T-cell (primary cell): ENCODE results near the gene KDM8. TPM values are rescaled to one million over a fixed set of nuclear protein-coding genes. Genes with fewer than 3 reads are reported as not detected.
"Not testable (repeated sequence)": the region's sequence is repeated elsewhere in the genome, so short reads cannot be mapped to it uniquely, and the experiment has no call there.

Experiments
- ATAC-seq, 4 experiments: fragments of 200-7000 bp in 3 of 4; fragments of 150-1000 bp in 1 of 4; cut with Tn5 transposase; replicated peaks in 1 of 4; 1 replicate in 3 of 4; 2 replicates in 1 of 4; pipeline ENCODE4 v1.10.0; 2021; ENCODE audit warnings: moderate library complexity in 3 of 4, mild to moderate bottlenecking in 2 of 4, moderate number of reproducible peaks in 1 of 4
- CTCF ChIA-PET, 2 donors: fragments of 300-600 bp; sonication (Branson Sonifier 250); formaldehyde crosslinking; loops; one replicate each; lab custom pipeline; 2022; ENCODE audit warnings: antibody characterized with exemption in 2 of 2; lab: Charles Lee
- POLR2A ChIA-PET, 2 donors: fragments of 300-600 bp; sonication (Branson Sonifier 250); formaldehyde crosslinking; loops; one replicate each; lab custom pipeline; 2022; ENCODE audit warnings: antibody characterized with exemption in 2 of 2; lab: Charles Lee
- DNase-seq, 35 experiments: peaks; one replicate each; pipeline versions ENCODE4 v3.0.0 to v3.0.0-alpha.2; 2013 to 2023
- H3K27ac ChIP-seq: one replicate; pipeline ENCODE4 v1.5.1; 2013; ENCODE audit warnings: low read length
- H3K27me3 ChIP-seq, 2 experiments: replicated peaks in 1 of 2; 1 replicate in 1 of 2; 2 replicates in 1 of 2; pipeline versions ENCODE4 v1.6.1 to v1.7.0; 2013; ENCODE audit warnings: low read length in 1 of 2, mixed read lengths in 1 of 2; ENCODE audit not compliant: control insufficient read depth in 2 of 2, insufficient read depth in 2 of 2; ENCODE audit errors: extremely low read depth in 1 of 2
- H3K36me3 ChIP-seq, 2 donors: 1 replicate in 1 of 2; 2 replicates in 1 of 2; pipeline versions ENCODE4 v1.6.1 to v1.7.0; 2013; ENCODE audit warnings: low read length in 1 of 2; ENCODE audit not compliant: control insufficient read depth in 2 of 2, insufficient read depth in 1 of 2; ENCODE audit errors: extremely low read depth in 1 of 2
- H3K4me1 ChIP-seq, 2 experiments: 1 replicate in 1 of 2; 2 replicates in 1 of 2; pipeline versions ENCODE4 v1.6.1 to v1.7.0; 2013; ENCODE audit warnings: low read length in 2 of 2, mixed read lengths in 1 of 2; ENCODE audit not compliant: insufficient read depth in 2 of 2, control insufficient read depth in 1 of 2; ENCODE audit errors: extremely low read depth in 1 of 2
- H3K4me3 ChIP-seq, 2 donors: 1 replicate in 1 of 2; 2 replicates in 1 of 2; pipeline versions ENCODE4 v1.5.1 to v1.7.0; 2013; ENCODE audit warnings: mild to moderate bottlenecking in 2 of 2, low read length in 1 of 2, moderate library complexity in 1 of 2; ENCODE audit not compliant: control insufficient read depth in 1 of 2; ENCODE audit errors: extremely low read depth in 1 of 2
- H3K9me3 ChIP-seq: 2 replicates; pipeline ENCODE4 v1.7.0; 2013
- H3K27ac Mint-ChIP-seq, 2 donors: one replicate each; pipeline ENCODE4 v1.8.0; 2020 to 2021; ENCODE audit warnings: mild to moderate bottlenecking in 2 of 2, mixed read lengths in 2 of 2
- H3K27me3 Mint-ChIP-seq, 2 donors: one replicate each; pipeline ENCODE4 v1.8.0; 2021 to 2022; ENCODE audit warnings: mixed read lengths in 2 of 2
- H3K36me3 Mint-ChIP-seq: one replicate; pipeline ENCODE4 v1.8.0; 2021; ENCODE audit warnings: mixed read lengths
- H3K4me1 Mint-ChIP-seq, 3 donors: one replicate each; pipeline ENCODE4 v1.8.0; 2020 to 2022; ENCODE audit warnings: mixed read lengths in 3 of 3, mild to moderate bottlenecking in 1 of 3
- H3K4me3 Mint-ChIP-seq, 3 donors: one replicate each; pipeline ENCODE4 v1.8.0; 2020 to 2022; ENCODE audit warnings: mild to moderate bottlenecking in 3 of 3, mixed read lengths in 3 of 3, moderate library complexity in 3 of 3
- H3K9me3 Mint-ChIP-seq, 3 donors: one replicate each; pipeline ENCODE4 v1.8.0; 2020 to 2022; ENCODE audit warnings: mixed read lengths in 3 of 3
- WGBS: methylation state at CpG from one replicate; pipeline ENCODE4 v1.1.5; 2013; ENCODE audit warnings: missing lambda C conversion rate; ENCODE audit not compliant: insufficient coverage; 5-methylcytosine and 5-hydroxymethylcytosine counted together
- total RNA-seq, 35 experiments: library from RNA in 6 of 35; stranded (reverse) in 6 of 35; fragments of 120-200 nt in 1 of 35; gene quantifications; one replicate each; pipeline versions ENCODE4 v1.2.1 to v1.2.4 and lab custom pipeline; 2013 to 2026

The KDM8 gene
- total RNA-seq, 5 donors from 2014 or later (not counting 1 experiment from before 2014, with no cell fraction given): 13.4 to 25.6 (median 23.5) TPM

- H3K4me3 ChIP-seq, H3K27me3 Mint-ChIP-seq, DNase-seq, H3K9me3 Mint-ChIP-seq, H3K27ac ChIP-seq, H3K9me3 ChIP-seq, ATAC-seq, H3K4me3 Mint-ChIP-seq, CTCF ChIA-PET, H3K27me3 ChIP-seq, H3K36me3 ChIP-seq: not testable (repeated sequence)
- peaks cover 38% of the 10 kb centered on the region for H3K36me3 Mint-ChIP-seq
- H3K27ac Mint-ChIP-seq: peak overlapping the region in 1 of 2 donors; percentile 39
- POLR2A ChIA-PET: interaction anchor here in 1 of 2 donors (0.6 kb wide), 1 partner anchor 50 kb away, joined by 3 read pairs; no protein-coding TSS in a partner anchor
- peaks cover 53 to 76% (median 68%) of the 10 kb centered on the region in 3 donors for H3K4me1 Mint-ChIP-seq
- WGBS: no CpG with 5 or more reads among the region's 1 CpG
- peaks cover 14 to 31% of the 10 kb centered on the region in 2 experiments for H3K4me1 ChIP-seq
These were observed 43.8 kb downstream of the KDM8 start for GRCh38 chr16:27247076-27247475.

DNA sequence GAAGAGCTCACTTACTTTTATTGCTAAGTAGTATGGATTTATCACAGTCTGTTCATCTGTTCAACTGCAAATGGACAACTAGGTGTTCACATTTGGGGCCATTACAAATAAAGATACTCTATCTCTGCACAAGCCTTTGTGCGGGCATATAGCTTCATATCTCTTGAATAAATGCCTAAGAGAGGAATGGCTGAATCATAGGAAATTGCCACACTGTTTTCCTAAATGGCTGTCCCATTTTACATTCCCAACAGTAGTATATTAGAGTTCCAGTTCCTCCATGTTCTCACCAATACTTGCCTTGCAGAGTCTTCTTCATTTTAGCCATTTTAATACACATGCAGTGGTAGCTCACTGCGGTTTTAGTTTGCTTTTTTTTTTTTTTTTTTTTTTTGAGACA is 44.7 kb downstream of the KDM8 start:
- Histone ChIP-seq H3K4me3 (no peak overlapping the region), H3K27me3 (no peaks in the 10 kb centered on the region), H3K9me3 (no peaks in the 10 kb centered on the region), H3K4me1 (peaks cover 14 to 32% of the 10 kb centered on the region in 2 experiments), H3K27ac (no peak overlapping the region), H3K36me3 (peaks cover 0 to 4% of the 10 kb centered on the region in 2 donors)
- H3K27me3 Mint-ChIP-seq: no peaks in the 10 kb centered on the region
- ChIA-PET POLR2A (interaction anchor here in 1 of 2 donors (0.6 kb wide), 1 partner anchor 45 kb away, joined by 11 read pairs; the partner anchor contains the start of gene KDM8), CTCF (interaction anchor here (0.6 to 0.7 kb wide), 2 partner anchors 16 to 970 kb away, joined by 3 to 5 read pairs; no protein-coding TSS in a partner anchor)
- no peaks in the 10 kb centered on the region for H3K9me3 Mint-ChIP-seq
- peak overlapping the region in 1 of 2 donors; percentile 52 for H3K27ac Mint-ChIP-seq
- DNase-seq (no peak), ATAC-seq (no peak)
- no CpG with 5 or more reads among the region's 2 CpGs for WGBS
- H3K36me3 Mint-ChIP-seq: peaks cover 40% of the 10 kb centered on the region
- H3K4me3 Mint-ChIP-seq: no peak overlapping the region
- peaks cover 53 to 73% (median 65%) of the 10 kb centered on the region in 3 donors for H3K4me1 Mint-ChIP-seq

GRCh38 chr16:27248886-27249285 is 45.6 kb downstream of the KDM8 start:
- H3K27ac Mint-ChIP-seq: peak overlapping the region in 1 of 2 donors; percentile 65
- H3K9me3 ChIP-seq, H3K27me3 Mint-ChIP-seq, H3K4me3 Mint-ChIP-seq, H3K9me3 Mint-ChIP-seq, H3K4me3 ChIP-seq, DNase-seq, ATAC-seq, H3K27ac ChIP-seq, H3K36me3 ChIP-seq, H3K27me3 ChIP-seq: not testable (repeated sequence)
- ChIA-PET POLR2A (interaction anchor here in 1 of 2 donors (0.6 kb wide), 1 partner anchor 157 kb away, joined by 3 read pairs; no protein-coding TSS in a partner anchor), CTCF (interaction anchor here in 1 of 2 donors (0.5 kb wide), 1 partner anchor 112 kb away, joined by 3 read pairs; no protein-coding TSS in a partner anchor)
- peaks cover 53 to 73% (median 65%) of the 10 kb centered on the region in 3 donors for H3K4me1 Mint-ChIP-seq
- 100% methylated on average over 1 of the region's 4 CpGs for WGBS
- H3K36me3 Mint-ChIP-seq: peaks cover 47% of the 10 kb centered on the region
- H3K4me1 ChIP-seq: peaks cover 18 to 31% of the 10 kb centered on the region in 2 experiments

- H3K9me3 Mint-ChIP-seq: no peaks in the 10 kb centered on the region
- Histone ChIP-seq H3K27me3 (no peaks in the 10 kb centered on the region), H3K27ac (no peak overlapping the region), H3K36me3 (peaks cover 0 to 19% of the 10 kb centered on the region in 2 donors), H3K9me3 (no peaks in the 10 kb centered on the region), H3K4me3 (no peak overlapping the region), H3K4me1 (peaks cover 27% of the 10 kb centered on the region in 2 experiments)
- H3K27me3 Mint-ChIP-seq: no peaks in the 10 kb centered on the region
- H3K4me1 Mint-ChIP-seq: peaks cover 63 to 70% (median 66%) of the 10 kb centered on the region in 3 donors
- ChIA-PET POLR2A (no interaction called here), CTCF (interaction anchor here in 1 of 2 donors (0.7 kb wide), 1 partner anchor 16 kb away, joined by 3 read pairs; no protein-coding TSS in a partner anchor)
- DNase-seq (no peak), ATAC-seq (no peak)
- H3K4me3 Mint-ChIP-seq: no peak overlapping the region
- WGBS: 100% methylated on average over 1 of the region's 8 CpGs
- peak overlapping the region in 1 of 2 donors; percentile 52 for H3K27ac Mint-ChIP-seq
- H3K36me3 Mint-ChIP-seq: peaks cover 65% of the 10 kb centered on the region
These were observed 48.3 kb downstream of the KDM8 start for GRCh38 chr16:27251541-27252205.

DNA sequence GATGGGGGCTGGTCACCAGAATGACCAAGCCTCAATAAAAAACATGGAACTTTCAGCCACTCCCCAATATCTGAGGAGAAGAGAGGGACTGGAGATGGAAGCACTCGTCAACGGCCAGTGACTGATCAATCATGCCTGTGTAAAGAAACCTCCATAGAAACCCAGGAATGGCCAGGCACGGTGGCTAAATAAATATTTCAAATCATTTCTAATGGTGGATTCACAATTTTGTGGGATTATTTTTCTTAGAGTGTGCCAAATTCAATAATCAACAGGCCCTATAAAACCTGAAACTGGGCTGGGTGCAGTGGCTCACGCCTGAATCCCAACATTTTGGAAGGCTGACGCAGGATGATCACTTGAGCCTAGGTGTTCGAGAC is 48.9 kb downstream of the KDM8 start:
- WGBS: 95% methylated on average over 3 of the region's 6 CpGs
- ChIA-PET POLR2A (no interaction called here), CTCF (interaction anchor here in 1 of 2 donors (1.0 kb wide), 1 partner anchor 17 kb away, joined by 3 read pairs; no protein-coding TSS in a partner anchor)
- Mint-ChIP-seq H3K4me3 (peak overlapping the region in 1 of 3 donors; percentile 62), H3K27ac (peak overlapping the region in 1 of 2 donors; percentile 52), H3K4me1 (peaks cover 65 to 70% (median 67%) of the 10 kb centered on the region in 3 donors), H3K27me3 (no peaks in the 10 kb centered on the region), H3K9me3 (no peaks in the 10 kb centered on the region), H3K36me3 (peaks cover 64% of the 10 kb centered on the region)
- Histone ChIP-seq H3K27ac (no peak overlapping the region), H3K4me1 (peaks cover 27% of the 10 kb centered on the region in 2 experiments), H3K4me3 (no peak overlapping the region), H3K36me3 (peaks cover 0 to 24% of the 10 kb centered on the region in 2 donors), H3K9me3 (no peaks in the 10 kb centered on the region), H3K27me3 (no peaks in the 10 kb centered on the region)
- no peak for ATAC-seq
- DNase-seq: no peak

- Histone ChIP-seq H3K36me3 (peaks cover 0 to 28% of the 10 kb centered on the region in 2 donors), H3K4me3 (no peak overlapping the region), H3K9me3 (no peaks in the 10 kb centered on the region), H3K27me3 (no peaks in the 10 kb centered on the region), H3K4me1 (peaks cover 27 to 30% of the 10 kb centered on the region in 2 experiments), H3K27ac (no peak overlapping the region)
- no peak for ATAC-seq
- Mint-ChIP-seq H3K27me3 (no peaks in the 10 kb centered on the region), H3K4me1 (peaks cover 66 to 74% (median 74%) of the 10 kb centered on the region in 3 donors), H3K4me3 (peak overlapping the region; percentile 2 to 62 (median 6)), H3K9me3 (no peaks in the 10 kb centered on the region), H3K36me3 (peaks cover 58% of the 10 kb centered on the region), H3K27ac (peak overlapping the region; percentile 53 to 72)
- whole genome bisulfite sequencing: 100% methylated on average over 1 of the region's 6 CpGs
- ChIA-PET POLR2A (no interaction called here), CTCF (interaction anchor here in 1 of 2 donors (1.5 to 2.5 kb wide), 2 partner anchors 18 to 74 kb away, joined by 4 to 6 read pairs; no protein-coding TSS in a partner anchor)
- DNase-seq: no peak
These were observed 50.2 kb downstream of the KDM8 start for GRCh38 chr16:27253526-27253930.
